GM13976 (cell line): Measurements from ENCODE around the gene CDKN3.

ENCODE experiments used
- DNase-seq: peaks from one replicate; pipeline ENCODE4 v3.0.0; 2012; ENCODE audit warnings: low spot score
- CTCF ChIP-seq: IDR thresholded peaks from 2 replicates; pipeline ENCODE4 v1.5.1; 2012; ENCODE audit warnings: borderline replicate concordance, mild to moderate bottlenecking; ENCODE audit not compliant: insufficient read depth; ENCODE audit errors: extremely low read depth, missing control alignments, control extremely low read depth
- in situ Hi-C: fragments of 300-500 bp; cut with MboI; formaldehyde crosslinking; loops from one replicate; pipeline ENCODE4 v1.12.0; 2022; ENCODE audit warnings: low sequenced_read_pairs, mixed read lengths, inconsistent platforms; ENCODE audit not compliant: unreplicated experiment

CDKN3 gene

GRCh38 chr14:54444681-54445080 lies 47.9 kb downstream of the CDKN3 start:
- in situ Hi-C loops = no loop called here
- DNase-seq = no peak
- no peak for TF ChIP-seq CTCF

- no peak for TF ChIP-seq CTCF
- no peak for DNase-seq
- in situ Hi-C loops = no loop called here
Observed at GRCh38 chr14:54446161-54446693, 49.4 kb downstream of the CDKN3 start.

- in situ Hi-C loops = no loop called here
- TF ChIP-seq CTCF = no peak
- no peak for DNase-seq
Observed at GRCh38 chr14:54447231-54447692, 50.5 kb downstream of the CDKN3 start.

- no peak for TF ChIP-seq CTCF
- DNase-seq = peak; percentile 45
- in situ Hi-C loops = no loop called here
Observed at GRCh38 chr14:54450535-54450934, 53.7 kb downstream of the CDKN3 start.

- in situ Hi-C loops = no loop called here
- DNase-seq = no peak
- no peak for TF ChIP-seq CTCF
Observed at GRCh38 chr14:54451121-54451601, 54.4 kb downstream of the CDKN3 start.

GRCh38 chr14:54451961-54452360 lies 55.2 kb downstream of the CDKN3 start:
- DNase-seq = no peak
- TF ChIP-seq CTCF = no peak

More at GRCh38 chr14:54451961-54452360, 55.2 kb downstream of the CDKN3 start:
- in situ Hi-C loops = no loop called here
